NCI-H1930 (cell line): ENCODE data around the gene CTBP2.

Experiments
- DNase-seq, 2 experiments: peaks; one replicate each; lab custom pipeline; 2025; lab: John Stamatoyannopoulos, UW

The CTBP2 gene

GRCh38 chr10:125125951-125126735, 34.2 kb downstream of the CTBP2 start:
- DNase-seq = no peak

GRCh38 chr10:125124907-125125306, 35.5 kb downstream of the CTBP2 start:
- DNase-seq = no peak

- DNase-seq = no peak
Measured at GRCh38 chr10:125124115-125124487, 36.3 kb downstream of the CTBP2 start.

- DNase-seq = no peak
Measured at GRCh38 chr10:125123476-125124114, 36.8 kb downstream of the CTBP2 start.

GRCh38 chr10:125122566-125122965, 37.8 kb downstream of the CTBP2 start:
- DNase-seq = no peak

GRCh38 chr10:125121003-125121402, 39.4 kb downstream of the CTBP2 start:
- DNase-seq = no peak

GRCh38 chr10:125120053-125120710, 40.2 kb downstream of the CTBP2 start:
- DNase-seq = no peak

GRCh38 chr10:125118701-125119100, 41.7 kb downstream of the CTBP2 start:
- DNase-seq = no peak

- no peak for DNase-seq
Measured at GRCh38 chr10:125118011-125118611, 42.3 kb downstream of the CTBP2 start.

GRCh38 chr10:125116652-125117310, 43.6 kb downstream of the CTBP2 start:
- DNase-seq = no peak

GRCh38 chr10:125116041-125116649, 44.2 kb downstream of the CTBP2 start:
- no peak for DNase-seq

- no peak for DNase-seq
Measured at GRCh38 chr10:125115409-125115808, 45.0 kb downstream of the CTBP2 start.

- no peak for DNase-seq
Measured at GRCh38 chr10:125114761-125115391, 45.5 kb downstream of the CTBP2 start.

GRCh38 chr10:125113691-125114371, 46.5 kb downstream of the CTBP2 start:
- DNase-seq = no peak

- no peak for DNase-seq
Measured at GRCh38 chr10:125112697-125113494, 47.5 kb downstream of the CTBP2 start.

- no peak for DNase-seq
Measured at GRCh38 chr10:125111118-125111727, 49.1 kb downstream of the CTBP2 start.

- no peak for DNase-seq
Measured at GRCh38 chr10:125107965-125108580, 52.3 kb downstream of the CTBP2 start.

- DNase-seq = no peak
Measured at GRCh38 chr10:125107166-125107949, 53.0 kb downstream of the CTBP2 start.
